Measurements from ENCODE around the gene TXNL1. TPM values are rescaled to one million over a fixed set of nuclear protein-coding genes. Genes with fewer than 3 reads are reported as not detected.
"Not testable (repeated sequence)": the region's sequence is repeated elsewhere in the genome, so short reads cannot be mapped to it uniquely, and the experiment has no call there.

The TXNL1 gene
- total and polyA plus RNA-seq, 12 donors: 44.6 to 264 (median 72.8) TPM

- Histone ChIP-seq H3K4me3 (no peak overlapping the region), H3K27me3 (no peaks in the 10 kb centered on the region), H3K36me3 (replicated peaks in 1 of 2) (no peaks in the 10 kb centered on the region), H3K9me3 (replicated peaks in 1 of 3) (no peaks in the 10 kb centered on the region), H3K4me1 (replicated peaks in 1 of 2) (peaks cover 17 to 20% of the 10 kb centered on the region in 2 donors), H3K27ac (no peak overlapping the region)
- no peak for TF ChIP-seq POLR2A (IDR thresholded peaks at IDR 0.05)
- no peak for TF ChIP-seq CTCF (IDR thresholded peaks at IDR 0.05)
- 28 to 47% (median 34%) methylated on average over 14 of the region's 14 CpGs for WGBS, 4 donors
- intact Hi-C loops (cut with DNase I): loop anchor here in 1 of 2 donors (10.0 kb wide), 2 partner anchors 592 to 1162 kb away; no protein-coding TSS in a partner anchor
- DNase-seq: peak in 2 of 7 donors; percentile 22 to 40
Observed at GRCh38 chr18:56576826-56577573, 61.4 kb downstream of the TXNL1 start.

GRCh38 chr18:56575819-56576663 is 62.4 kb downstream of the TXNL1 start:
- Histone ChIP-seq H3K4me1 (replicated peaks in 1 of 2) (peaks cover 17 to 20% of the 10 kb centered on the region in 2 donors), H3K9me3 (replicated peaks in 1 of 3) (no peaks in the 10 kb centered on the region), H3K27me3 (no peaks in the 10 kb centered on the region), H3K36me3 (replicated peaks in 1 of 2) (no peaks in the 10 kb centered on the region), H3K4me3 (no peak overlapping the region), H3K27ac (no peak overlapping the region)
- DNase-seq: peak in 2 of 7 donors; percentile 21 to 35
- 30 to 35% (median 31%) methylated on average over 8 of the region's 8 CpGs for WGBS, 4 donors
- TF ChIP-seq POLR2A (IDR thresholded peaks at IDR 0.05): no peak
- peak; percentile 45 to 88 (median 82) for TF ChIP-seq CTCF (IDR thresholded peaks at IDR 0.05)
- intact Hi-C loops (cut with DNase I): loop anchor here in 1 of 2 donors (10.0 kb wide), 2 partner anchors 591 to 1161 kb away; no protein-coding TSS in a partner anchor

- Histone ChIP-seq H3K4me1 (replicated peaks in 1 of 2) (peaks cover 17 to 20% of the 10 kb centered on the region in 2 donors), H3K4me3 (no peak overlapping the region), H3K36me3 (replicated peaks in 1 of 2) (no peaks in the 10 kb centered on the region), H3K27me3 (no peaks in the 10 kb centered on the region), H3K9me3 (replicated peaks in 1 of 3) (no peaks in the 10 kb centered on the region), H3K27ac (peak overlapping the region in 2 of 5 donors; percentile 10 to 45)
- TF ChIP-seq CTCF (IDR thresholded peaks at IDR 0.05): no peak
- intact Hi-C loops (cut with DNase I): loop anchor here in 1 of 2 donors (10.0 kb wide), 2 partner anchors 590 to 1160 kb away; no protein-coding TSS in a partner anchor
- 4 to 14% (median 8%) methylated on average over 3 of the region's 3 CpGs for WGBS, 4 donors
- DNase-seq: peak in 6 of 7 donors; percentile 38 to 79 (median 57)
Observed at GRCh38 chr18:56574861-56575260, 63.5 kb downstream of the TXNL1 start.

- not testable (repeated sequence) for H3K9me3 ChIP-seq (replicated peaks in 1 of 3); H3K4me3 ChIP-seq; H3K27me3 ChIP-seq; H3K36me3 ChIP-seq (replicated peaks in 1 of 2); DNase-seq; H3K27ac ChIP-seq
- intact Hi-C loops (cut with DNase I): loop anchor here in 1 of 2 donors (10.0 kb wide), 2 partner anchors 587 to 1157 kb away; no protein-coding TSS in a partner anchor
- WGBS, 4 donors: 94 to 98% (median 97%) methylated on average over 21 to 36 of the region's 36 CpGs; no CpG with 5 or more reads in 1 of the 4 donors
- H3K4me1 ChIP-seq (replicated peaks in 1 of 2): peaks cover 17 to 20% of the 10 kb centered on the region in 2 donors
Observed at GRCh38 chr18:56572267-56572666, 66.1 kb downstream of the TXNL1 start.
